Activated T-helper 17 cell treated with anti-CD3 and anti-CD28 coated beads, Interleukin-2, amount 50 U/mL, for 72 hours (primary cell): Measurements from ENCODE around the gene LACTB. TPM values are rescaled to one million over a fixed set of nuclear protein-coding genes. Genes with fewer than 3 reads are reported as not detected.
A peak's percentile ranks its signal among the peaks of the same experiment; 100 is the strongest.
"Not testable (repeated sequence)": the region's sequence is repeated elsewhere in the genome, so short reads cannot be mapped to it uniquely, and the experiment has no call there.

Experiments
- ATAC-seq: fragments of 150-1000 bp; cut with Tn5 transposase; replicated peaks from 2 replicates; pipeline ENCODE4 v1.10.0; 2021; ENCODE audit warnings: mild to moderate bottlenecking, moderate library complexity
- H3K27ac Mint-ChIP-seq: one replicate; pipeline ENCODE4 v1.8.0; 2022; ENCODE audit warnings: mixed read lengths
- H3K27me3 Mint-ChIP-seq: one replicate; pipeline ENCODE4 v1.8.0; 2022; ENCODE audit warnings: mixed read lengths
- H3K36me3 Mint-ChIP-seq: one replicate; pipeline ENCODE4 v1.8.0; 2022; ENCODE audit warnings: low read depth, mild to moderate bottlenecking, mixed read lengths
- H3K4me1 Mint-ChIP-seq: one replicate; pipeline ENCODE4 v1.8.0; 2022; ENCODE audit warnings: mixed read lengths
- H3K4me3 Mint-ChIP-seq: one replicate; pipeline ENCODE4 v1.8.0; 2022; ENCODE audit warnings: mild to moderate bottlenecking, mixed read lengths
- H3K9me3 Mint-ChIP-seq: one replicate; pipeline ENCODE4 v1.8.0; 2022; ENCODE audit warnings: mixed read lengths
- total RNA-seq, 2 donors: library from RNA; stranded (reverse); gene quantifications; one replicate each; pipeline ENCODE4 v1.2.3, GENCODE V29; 2022

LACTB gene
- total RNA-seq, 2 donors from 2014 or later: 20.3 to 26.0 TPM

DNA sequence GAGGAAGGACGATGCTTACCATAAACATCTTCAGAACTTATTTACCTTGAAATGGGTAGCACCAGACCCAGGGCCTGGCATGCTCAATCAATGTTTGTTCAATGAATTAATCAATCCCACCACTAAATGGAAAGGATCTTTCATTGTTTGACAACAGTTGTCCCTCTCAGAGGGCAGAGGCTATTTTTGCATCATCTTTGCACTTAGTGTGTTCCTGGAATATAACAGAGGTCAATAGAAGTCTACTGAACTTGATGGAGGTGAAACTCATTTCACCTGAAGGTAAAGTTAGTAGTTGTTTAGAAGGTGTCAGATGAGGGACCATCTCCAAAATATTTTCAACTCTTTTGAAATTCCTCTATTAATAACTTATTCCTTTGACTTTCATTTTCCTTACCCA, 36.9 kb upstream of the LACTB start:
- Mint-ChIP-seq H3K4me3 (no peak overlapping the region), H3K4me1 (no peaks in the 10 kb centered on the region), H3K36me3 (no peaks in the 10 kb centered on the region)

DNA sequence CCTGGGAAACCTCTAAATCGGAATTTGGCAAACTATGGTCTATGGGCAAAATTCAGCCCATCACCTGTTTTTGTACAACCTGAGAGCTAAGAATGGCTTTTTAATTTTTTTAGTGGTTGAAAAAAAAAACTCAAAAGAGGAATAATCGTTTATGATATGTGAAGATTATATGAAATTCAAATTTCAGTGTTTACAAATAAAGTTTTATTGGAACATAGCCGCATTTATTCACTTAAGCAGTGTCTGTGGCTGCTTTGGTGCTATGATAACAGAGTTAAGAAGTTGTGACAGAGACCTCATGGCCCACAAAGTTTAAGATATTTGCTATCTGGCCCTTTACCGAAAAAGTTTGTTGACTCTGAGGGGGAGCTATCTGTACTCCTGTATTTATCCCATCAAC, 36.4 kb upstream of the LACTB start:
- Mint-ChIP-seq H3K27ac (no peak overlapping the region), H3K36me3 (no peaks in the 10 kb centered on the region), H3K4me3 (no peak overlapping the region), H3K27me3 (peaks cover 4% of the 10 kb centered on the region), H3K9me3 (no peaks in the 10 kb centered on the region), H3K4me1 (no peaks in the 10 kb centered on the region)
- no peak for ATAC-seq

More for the DNA sequence above, 36.9 kb upstream of the LACTB start:
- Mint-ChIP-seq H3K9me3 (no peaks in the 10 kb centered on the region), H3K27me3 (peaks cover 6% of the 10 kb centered on the region), H3K27ac (no peak overlapping the region)
- ATAC-seq: no peak

DNA sequence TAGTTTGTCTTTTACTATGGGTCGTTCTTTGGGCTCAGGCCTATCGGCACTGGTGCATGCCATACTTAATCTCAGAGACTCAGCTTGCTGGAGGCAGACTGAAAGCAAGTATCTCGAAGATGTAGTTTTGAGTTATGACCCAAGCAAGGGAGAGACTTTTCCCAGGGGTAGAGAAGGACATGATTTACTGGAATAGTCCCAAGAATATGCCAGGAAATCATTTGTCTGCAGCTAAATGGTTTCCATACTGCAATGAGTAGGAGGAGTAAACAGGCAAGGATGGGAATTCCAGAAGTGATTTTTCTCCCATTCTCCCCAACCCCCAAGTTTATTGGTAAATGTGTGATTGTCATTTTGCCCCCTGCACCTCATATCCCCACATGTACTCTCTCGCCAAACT, 35.4 kb upstream of the LACTB start:
- no peaks in the 10 kb centered on the region for H3K9me3 Mint-ChIP-seq
- no peaks in the 10 kb centered on the region for H3K4me1 Mint-ChIP-seq
- H3K4me3 Mint-ChIP-seq: no peak overlapping the region
- no peak overlapping the region for H3K27ac Mint-ChIP-seq
- ATAC-seq: no peak
- no peaks in the 10 kb centered on the region for H3K36me3 Mint-ChIP-seq
- no peaks in the 10 kb centered on the region for H3K27me3 Mint-ChIP-seq

DNA sequence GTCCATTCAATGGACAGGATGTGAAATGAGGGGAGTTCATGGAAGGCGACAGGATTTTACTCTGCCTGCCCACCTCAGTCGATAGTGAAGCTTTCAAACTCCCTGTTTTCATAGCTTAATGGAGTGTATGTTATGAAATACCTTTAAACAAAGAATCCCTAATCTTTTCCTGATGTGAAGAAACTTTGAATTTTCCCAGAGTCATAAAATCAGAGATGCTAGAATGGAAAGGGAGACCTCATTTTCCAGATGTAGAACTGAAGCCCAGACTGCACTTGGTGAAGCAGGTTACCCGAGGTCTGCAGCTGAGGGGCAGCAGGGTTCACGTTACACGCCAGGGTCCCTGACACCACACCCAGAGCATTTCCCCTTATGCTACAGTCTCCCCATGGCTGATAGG, 34.7 kb upstream of the LACTB start:
- Mint-ChIP-seq H3K4me1 (no peaks in the 10 kb centered on the region), H3K36me3 (no peaks in the 10 kb centered on the region), H3K27me3 (no peaks in the 10 kb centered on the region), H3K27ac (no peak overlapping the region), H3K9me3 (no peaks in the 10 kb centered on the region), H3K4me3 (no peak overlapping the region)
- no peak for ATAC-seq

DNA sequence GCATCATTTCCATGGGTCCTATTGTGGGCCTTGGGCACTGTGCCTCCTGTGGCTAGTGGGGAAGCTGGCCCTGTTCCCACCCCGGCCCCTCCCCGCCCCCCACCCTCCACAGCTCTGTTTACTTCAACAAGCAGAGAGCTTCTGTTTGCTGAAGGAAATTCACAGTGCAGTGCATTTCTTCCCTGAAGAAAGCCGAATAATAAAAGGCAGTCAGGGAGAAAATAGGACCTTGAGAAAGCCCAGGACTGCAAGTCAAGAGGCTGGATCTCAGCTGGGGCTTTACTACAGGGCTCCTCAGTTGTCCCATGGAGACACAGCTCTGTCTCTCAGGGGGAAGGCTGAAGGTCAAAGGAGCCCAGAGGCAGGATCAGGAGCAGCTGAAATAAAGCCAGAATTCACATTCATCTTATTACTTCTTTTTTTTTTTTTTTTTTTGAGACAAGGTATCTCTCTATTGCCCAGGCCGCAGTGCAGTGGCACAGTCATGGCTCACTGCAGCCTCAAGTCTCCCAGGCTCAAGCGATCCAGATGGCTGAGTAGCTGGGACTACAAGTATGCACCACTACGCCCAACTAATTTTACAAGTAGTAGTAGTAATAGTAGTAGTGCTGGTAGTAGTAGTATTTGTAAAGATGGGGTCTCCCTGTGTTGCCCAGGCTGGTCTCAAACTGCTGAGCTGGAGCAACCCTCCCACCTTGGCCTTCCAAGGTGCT, 33.0 kb upstream of the LACTB start:
- Mint-ChIP-seq H3K36me3 (no peaks in the 10 kb centered on the region), H3K4me3 (no peak overlapping the region), H3K27me3 (no peaks in the 10 kb centered on the region), H3K27ac (no peak overlapping the region), H3K4me1 (no peaks in the 10 kb centered on the region), H3K9me3 (no peaks in the 10 kb centered on the region)
- ATAC-seq: no peak

DNA sequence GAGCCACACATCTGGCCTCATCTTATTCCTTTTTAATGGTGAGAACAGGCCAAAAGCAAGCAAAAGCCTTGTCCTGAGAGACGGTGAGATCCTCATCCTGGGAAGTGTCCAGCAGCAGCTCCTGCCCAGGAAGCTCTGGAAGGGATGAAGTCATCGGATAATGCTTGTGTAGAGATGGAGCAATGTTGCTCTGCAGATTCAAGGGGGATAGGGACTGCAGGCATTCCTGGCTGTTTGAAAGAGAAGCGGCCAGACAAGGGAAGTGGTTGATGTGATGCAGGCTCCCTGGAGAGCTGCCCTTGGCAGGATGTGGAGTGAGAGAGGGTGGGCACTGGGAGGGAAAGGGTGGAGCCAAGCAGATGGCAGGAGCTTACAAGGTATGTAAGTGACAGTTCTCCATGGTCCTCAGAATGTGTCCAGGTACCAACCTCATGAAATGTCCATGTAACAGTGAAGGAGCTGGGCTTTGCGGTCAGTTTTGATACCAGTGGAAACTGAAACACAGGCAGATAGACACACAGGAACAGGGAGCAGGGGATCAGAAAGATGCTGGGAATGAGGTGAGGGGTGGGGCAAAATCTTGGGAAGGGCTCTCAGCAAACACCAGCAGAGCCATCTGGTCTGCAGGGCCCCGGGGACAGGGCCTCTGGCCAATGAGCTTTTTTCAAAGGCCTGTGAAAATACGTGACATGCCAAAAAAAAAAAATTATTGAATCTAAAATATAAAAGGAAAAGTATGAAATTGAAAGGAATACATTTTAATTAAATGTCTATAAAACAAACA, 32.2 kb upstream of the LACTB start:
- no peaks in the 10 kb centered on the region for H3K27me3 Mint-ChIP-seq
- no peak overlapping the region for H3K27ac Mint-ChIP-seq
- no peaks in the 10 kb centered on the region for H3K9me3 Mint-ChIP-seq
- H3K36me3 Mint-ChIP-seq: no peaks in the 10 kb centered on the region
- no peak for ATAC-seq
- no peaks in the 10 kb centered on the region for H3K4me1 Mint-ChIP-seq
- no peak overlapping the region for H3K4me3 Mint-ChIP-seq

DNA sequence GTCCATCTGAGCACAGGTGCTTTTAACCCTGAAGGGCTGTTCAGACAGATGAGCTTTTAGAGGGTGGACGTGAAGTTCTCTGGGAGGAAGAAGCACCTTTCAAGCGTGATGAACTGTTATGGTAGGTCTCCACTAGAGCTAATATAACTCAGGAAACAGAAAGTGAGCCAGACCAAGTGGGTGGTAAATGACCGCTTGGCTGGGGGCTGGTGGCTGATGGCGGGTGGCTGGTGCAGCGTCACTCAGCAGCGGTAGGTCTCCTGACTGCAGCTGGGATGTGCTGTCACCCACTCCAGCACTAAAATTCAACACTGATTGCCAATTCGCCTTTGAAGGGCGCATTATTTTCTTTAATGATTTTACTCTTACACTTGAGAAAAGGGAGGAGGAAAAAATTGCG, 31.2 kb upstream of the LACTB start:
- ATAC-seq: no peak
- H3K9me3 Mint-ChIP-seq: no peaks in the 10 kb centered on the region
- no peak overlapping the region for H3K4me3 Mint-ChIP-seq
- H3K27ac Mint-ChIP-seq: no peak overlapping the region
- no peaks in the 10 kb centered on the region for H3K4me1 Mint-ChIP-seq
- no peaks in the 10 kb centered on the region for H3K27me3 Mint-ChIP-seq
- H3K36me3 Mint-ChIP-seq: no peaks in the 10 kb centered on the region

DNA sequence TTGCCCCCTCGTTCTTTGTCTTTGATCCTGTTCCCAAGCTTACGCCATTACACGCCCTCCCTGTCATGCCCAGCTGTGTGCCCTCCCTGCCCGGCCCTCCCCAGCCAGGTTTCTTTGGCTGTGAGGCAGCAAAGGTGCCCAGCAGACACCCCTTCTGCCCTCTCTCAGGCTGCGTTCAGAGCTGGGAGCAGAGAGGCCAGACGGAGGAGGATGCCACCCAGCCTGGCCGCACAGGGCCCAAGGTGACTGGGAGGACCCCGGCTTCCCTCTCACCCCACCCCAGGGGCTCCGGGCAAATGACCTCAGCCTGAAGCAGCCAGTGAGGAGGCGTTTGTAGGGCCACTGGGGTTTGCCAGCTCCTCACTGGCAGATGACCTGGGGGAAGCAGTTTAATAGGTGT, 30.8 kb upstream of the LACTB start:
- no peak for ATAC-seq
- Mint-ChIP-seq H3K27ac (no peak overlapping the region), H3K9me3 (no peaks in the 10 kb centered on the region), H3K36me3 (no peaks in the 10 kb centered on the region), H3K4me3 (no peak overlapping the region), H3K4me1 (no peaks in the 10 kb centered on the region), H3K27me3 (no peaks in the 10 kb centered on the region)

DNA sequence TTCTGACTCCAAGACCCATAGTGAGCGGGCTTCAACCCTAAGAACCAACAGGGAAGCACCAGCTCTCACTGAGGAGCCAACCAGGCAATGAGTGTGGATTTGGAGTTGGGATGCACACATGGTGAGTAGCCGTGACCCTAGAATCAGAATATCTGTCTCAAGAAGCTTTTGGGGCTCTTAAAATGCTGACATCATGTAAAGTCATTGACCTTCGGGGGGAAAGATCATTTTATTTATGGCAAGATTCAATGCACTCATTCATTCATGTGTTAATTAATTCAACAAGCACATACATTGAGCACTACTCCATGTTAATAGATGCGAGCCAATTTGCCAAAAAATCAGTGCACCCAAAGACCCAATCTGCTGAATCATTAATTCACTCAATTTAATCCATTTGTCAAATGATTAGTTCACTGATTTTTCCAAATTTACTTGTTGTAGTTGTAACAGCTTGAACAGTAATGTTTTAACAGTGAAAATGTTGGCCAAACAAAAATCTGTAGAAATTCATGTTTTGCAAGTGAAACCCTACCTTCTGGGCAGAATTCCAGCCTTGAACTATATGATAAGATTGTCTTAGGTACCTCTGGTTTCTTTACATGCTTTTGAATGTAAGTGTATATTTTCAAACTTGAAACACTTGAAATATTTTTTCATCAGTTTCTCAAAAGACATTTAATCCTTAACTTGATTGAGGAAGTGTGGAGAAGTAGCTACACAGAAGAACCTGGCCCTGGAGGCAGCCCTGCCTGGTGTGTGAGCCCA, 29.8 kb upstream of the LACTB start:
- H3K36me3 Mint-ChIP-seq: no peaks in the 10 kb centered on the region
- no peak for ATAC-seq

DNA sequence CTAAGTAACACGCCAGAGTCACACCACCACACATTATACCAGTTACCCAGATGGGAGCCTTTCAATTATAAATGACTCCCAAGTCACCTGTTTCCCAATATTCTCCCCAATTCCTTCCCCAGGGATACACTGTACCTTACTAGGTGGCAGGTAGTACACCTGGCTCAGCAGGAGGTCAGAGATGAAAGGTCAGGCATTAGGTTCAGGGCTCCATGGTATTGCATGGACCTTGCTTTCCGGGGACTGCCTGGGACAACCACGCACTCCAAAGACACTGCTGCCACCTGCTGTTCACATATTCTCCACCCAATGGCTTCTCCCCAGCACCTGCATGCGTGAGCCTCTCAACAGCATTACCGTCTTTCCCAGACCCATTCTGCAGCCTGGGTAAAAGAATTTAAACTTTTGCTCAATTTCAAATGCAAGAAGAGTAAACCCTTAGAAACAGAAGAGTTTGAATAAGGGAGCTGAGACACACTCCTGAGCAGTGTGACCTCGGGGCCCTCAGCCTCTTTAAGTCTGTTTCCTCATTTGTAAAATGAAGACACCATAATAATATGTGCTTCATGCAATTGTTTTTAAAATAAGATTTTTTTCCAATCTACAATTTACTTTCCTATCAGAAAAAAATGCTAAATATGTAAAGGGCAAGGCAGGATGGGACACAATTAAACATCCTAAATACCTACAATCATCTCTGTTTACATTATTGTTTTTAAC, 28.0 kb upstream of the LACTB start:
- Mint-ChIP-seq H3K9me3 (no peaks in the 10 kb centered on the region), H3K27me3 (no peaks in the 10 kb centered on the region), H3K27ac (no peak overlapping the region), H3K36me3 (no peaks in the 10 kb centered on the region), H3K4me3 (no peak overlapping the region), H3K4me1 (peaks cover 4% of the 10 kb centered on the region)
- ATAC-seq: peak; percentile 93

More for the DNA sequence above, 29.8 kb upstream of the LACTB start:
- H3K4me1 Mint-ChIP-seq: no peaks in the 10 kb centered on the region
- H3K27me3 Mint-ChIP-seq: no peaks in the 10 kb centered on the region
- H3K27ac Mint-ChIP-seq: no peak overlapping the region
- no peak overlapping the region for H3K4me3 Mint-ChIP-seq
- no peaks in the 10 kb centered on the region for H3K9me3 Mint-ChIP-seq

DNA sequence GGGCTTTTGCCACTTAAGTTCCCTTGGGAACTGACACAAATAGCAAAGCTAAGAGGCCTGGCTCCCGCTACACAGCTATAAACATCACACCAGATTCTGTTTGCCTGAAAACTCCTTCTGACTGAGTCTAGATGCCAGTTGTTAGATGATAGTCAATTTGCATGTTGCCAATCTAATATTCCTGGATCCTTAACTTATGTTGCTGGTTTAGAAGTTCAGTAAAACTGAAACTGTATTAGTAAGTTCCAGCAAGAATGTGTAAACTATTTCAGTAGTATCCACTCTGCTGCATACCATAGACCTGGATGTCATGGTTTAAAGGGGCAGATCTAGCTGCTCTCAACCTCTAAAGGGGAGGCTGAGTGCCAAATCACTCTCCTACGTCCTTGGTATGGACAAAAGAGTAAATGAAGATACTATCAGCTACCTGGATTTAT, 27.1 kb upstream of the LACTB start:
- H3K36me3 Mint-ChIP-seq: no peaks in the 10 kb centered on the region
- H3K4me3 Mint-ChIP-seq: no peak overlapping the region
- ATAC-seq: no peak
- no peak overlapping the region for H3K27ac Mint-ChIP-seq
- peaks cover 4% of the 10 kb centered on the region for H3K4me1 Mint-ChIP-seq
- H3K27me3 Mint-ChIP-seq: no peaks in the 10 kb centered on the region
- H3K9me3 Mint-ChIP-seq: no peaks in the 10 kb centered on the region

DNA sequence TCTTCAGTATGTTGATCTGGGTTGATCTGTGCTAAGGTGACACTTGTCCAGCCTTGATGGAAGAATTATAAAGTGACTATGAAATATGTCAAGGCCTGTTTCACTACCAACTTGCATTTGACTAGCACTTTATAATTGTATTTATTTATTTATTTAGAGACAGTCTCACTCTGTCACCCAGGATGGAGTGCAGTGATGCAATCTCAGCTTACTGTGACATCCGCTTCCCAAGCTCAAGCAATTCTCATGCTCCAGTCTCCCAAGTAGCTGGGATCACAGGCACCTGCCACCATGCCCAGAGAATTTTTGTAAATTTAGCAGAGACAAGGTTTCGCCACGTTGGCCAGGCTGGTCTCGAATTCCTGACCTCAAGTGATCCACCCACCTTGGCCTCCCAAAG, 25.5 kb upstream of the LACTB start:
- no peak for ATAC-seq
- Mint-ChIP-seq H3K4me1 (peaks cover 4% of the 10 kb centered on the region), H3K4me3 (no peak overlapping the region), H3K27ac (no peak overlapping the region), H3K36me3 (no peaks in the 10 kb centered on the region), H3K27me3 (no peaks in the 10 kb centered on the region), H3K9me3 (no peaks in the 10 kb centered on the region)

DNA sequence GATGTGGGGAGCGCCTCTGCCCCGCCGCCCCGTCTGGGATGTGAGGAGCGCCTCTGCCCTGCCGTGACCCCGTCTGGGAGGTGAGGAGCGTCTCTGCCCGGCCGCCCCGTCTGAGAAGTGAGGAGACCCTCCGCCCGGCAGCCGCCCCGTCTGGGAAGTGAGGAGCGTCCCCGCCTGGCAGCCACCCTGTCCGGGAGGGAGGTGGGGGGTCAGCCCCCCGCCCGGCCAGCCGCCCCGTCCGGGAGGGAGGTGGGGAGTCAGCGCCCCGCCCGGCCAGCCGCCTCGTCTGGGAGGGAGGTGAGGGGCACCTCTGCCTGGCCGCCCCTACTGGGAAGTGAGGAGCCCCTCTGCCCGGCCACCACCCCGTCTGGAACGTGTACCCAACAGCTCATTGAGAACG, 22.8 kb upstream of the LACTB start:
- H3K36me3 Mint-ChIP-seq, H3K27me3 Mint-ChIP-seq, H3K9me3 Mint-ChIP-seq, H3K4me3 Mint-ChIP-seq, ATAC-seq, H3K4me1 Mint-ChIP-seq, H3K27ac Mint-ChIP-seq: not testable (repeated sequence)

DNA sequence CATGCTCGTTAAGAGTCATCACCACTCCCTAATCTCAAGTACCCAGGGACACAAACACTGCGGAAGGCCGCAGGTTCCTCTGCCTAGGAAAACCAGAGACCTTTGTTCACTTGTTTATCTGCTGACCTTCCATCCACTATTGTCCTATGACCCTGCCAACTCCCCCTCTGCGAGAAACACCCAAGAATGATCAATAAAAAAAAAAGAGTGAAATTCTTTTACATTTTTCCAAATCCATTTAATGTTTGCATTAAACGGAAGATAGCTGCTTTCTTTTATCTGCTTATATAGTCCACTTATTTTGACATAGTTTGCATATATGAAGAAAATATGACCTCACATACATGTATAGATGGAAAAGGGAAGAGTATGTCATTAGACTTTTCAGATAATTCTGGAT, 22.1 kb upstream of the LACTB start:
- not testable (repeated sequence) for H3K9me3 Mint-ChIP-seq, H3K4me3 Mint-ChIP-seq, H3K27ac Mint-ChIP-seq, H3K36me3 Mint-ChIP-seq, H3K27me3 Mint-ChIP-seq, ATAC-seq, H3K4me1 Mint-ChIP-seq
